ENCODE measurements around the gene GTPBP6. TPM values are rescaled to one million over a fixed set of nuclear protein-coding genes. Genes with fewer than 3 reads are reported as not detected.
A peak's percentile ranks its signal among the peaks of the same experiment; 100 is the strongest.
"Not testable (repeated sequence)": the region's sequence is repeated elsewhere in the genome, so short reads cannot be mapped to it uniquely, and the experiment has no call there.

The GTPBP6 gene
- total RNA-seq, 2 experiments from 2014 or later, result 68.0 to 68.3 TPM

DNA sequence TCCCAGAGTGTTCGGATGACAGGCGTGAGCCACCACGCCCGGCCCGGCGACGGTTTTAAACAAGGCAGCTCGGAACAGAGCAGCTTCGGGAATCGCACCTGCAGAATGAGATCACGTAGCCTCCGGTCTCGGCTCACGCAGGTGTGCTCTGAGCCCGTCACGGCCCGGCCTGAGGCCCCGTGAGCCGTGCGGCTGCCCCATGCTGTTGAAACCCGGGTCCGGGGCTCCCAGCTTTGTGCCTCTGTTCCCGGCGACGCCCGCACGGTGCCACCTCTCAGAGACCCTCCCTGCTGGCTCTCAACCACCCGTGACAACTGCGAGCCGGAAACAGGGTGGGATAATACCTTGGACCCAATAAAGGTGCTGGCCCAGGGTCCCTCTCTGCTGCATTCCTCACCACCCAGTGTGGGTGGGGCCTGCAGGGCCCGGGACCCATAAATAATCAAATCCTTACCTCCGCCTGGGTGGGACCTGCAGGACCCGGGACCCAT, 50.8 kb downstream of the GTPBP6 start:
- POLR2A ChIA-PET, result no interaction called here
- intact Hi-C loops (cut with micrococcal nuclease), result no loop called here
- no peaks in the 10 kb centered on the region for H3K27me3 Mint-ChIP-seq
- DNase-seq (no peak), ATAC-seq (no peak)
- TF ChIP-seq, protein P1, sequence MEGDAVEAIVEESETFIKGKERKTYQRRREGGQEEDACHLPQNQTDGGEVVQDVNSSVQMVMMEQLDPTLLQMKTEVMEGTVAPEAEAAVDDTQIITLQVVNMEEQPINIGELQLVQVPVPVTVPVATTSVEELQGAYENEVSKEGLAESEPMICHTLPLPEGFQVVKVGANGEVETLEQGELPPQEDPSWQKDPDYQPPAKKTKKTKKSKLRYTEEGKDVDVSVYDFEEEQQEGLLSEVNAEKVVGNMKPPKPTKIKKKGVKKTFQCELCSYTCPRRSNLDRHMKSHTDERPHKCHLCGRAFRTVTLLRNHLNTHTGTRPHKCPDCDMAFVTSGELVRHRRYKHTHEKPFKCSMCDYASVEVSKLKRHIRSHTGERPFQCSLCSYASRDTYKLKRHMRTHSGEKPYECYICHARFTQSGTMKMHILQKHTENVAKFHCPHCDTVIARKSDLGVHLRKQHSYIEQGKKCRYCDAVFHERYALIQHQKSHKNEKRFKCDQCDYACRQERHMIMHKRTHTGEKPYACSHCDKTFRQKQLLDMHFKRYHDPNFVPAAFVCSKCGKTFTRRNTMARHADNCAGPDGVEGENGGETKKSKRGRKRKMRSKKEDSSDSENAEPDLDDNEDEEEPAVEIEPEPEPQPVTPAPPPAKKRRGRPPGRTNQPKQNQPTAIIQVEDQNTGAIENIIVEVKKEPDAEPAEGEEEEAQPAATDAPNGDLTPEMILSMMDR (IDR thresholded peaks at IDR 0.05), result no peak
- H3K4me3 Mint-ChIP-seq, result no peak overlapping the region
- H3K4me1 Mint-ChIP-seq (ENCODE audit: low read depth), result no peaks in the 10 kb centered on the region
- no peaks in the 10 kb centered on the region for H3K36me3 Mint-ChIP-seq (ENCODE audit: low read depth)
- no peak overlapping the region for H3K27ac Mint-ChIP-seq
- H3K9me3 Mint-ChIP-seq, result no peaks in the 10 kb centered on the region
- CTCF ChIA-PET, result no interaction called here

DNA sequence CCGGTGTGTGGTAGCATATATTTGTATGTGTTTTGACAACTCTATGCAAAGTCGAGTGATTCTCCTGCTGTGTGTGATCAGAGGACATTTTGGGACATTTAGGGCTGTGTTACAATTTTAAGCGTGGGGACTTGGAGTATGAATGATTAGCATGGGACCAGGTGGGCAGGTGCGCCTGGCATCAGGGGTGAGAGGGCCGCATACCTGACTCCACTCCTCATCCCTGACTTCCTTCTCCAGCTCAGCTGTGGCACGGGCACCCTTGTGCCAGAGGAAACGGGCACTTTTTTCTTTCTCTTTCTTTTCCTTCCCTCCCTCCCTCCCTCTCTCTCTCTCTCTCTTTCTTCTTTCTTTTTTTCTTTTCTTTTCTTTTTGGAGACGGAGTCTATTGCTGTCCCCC, 53.1 kb downstream of the GTPBP6 start:
- no peaks in the 10 kb centered on the region for H3K4me1 Mint-ChIP-seq (ENCODE audit: low read depth)
- no peaks in the 10 kb centered on the region for H3K27me3 Mint-ChIP-seq
- no peak overlapping the region for H3K27ac Mint-ChIP-seq
- no peak for DNase-seq
- H3K9me3 Mint-ChIP-seq, result no peaks in the 10 kb centered on the region
- CTCF ChIA-PET, result no interaction called here
- ATAC-seq, result no peak
- POLR2A ChIA-PET, result no interaction called here
- TF ChIP-seq, protein P1 (IDR thresholded peaks at IDR 0.05), result no peak
- H3K4me3 Mint-ChIP-seq, result no peak overlapping the region
- H3K36me3 Mint-ChIP-seq (ENCODE audit: low read depth), result no peaks in the 10 kb centered on the region
- intact Hi-C loops (cut with micrococcal nuclease), result no loop called here

DNA sequence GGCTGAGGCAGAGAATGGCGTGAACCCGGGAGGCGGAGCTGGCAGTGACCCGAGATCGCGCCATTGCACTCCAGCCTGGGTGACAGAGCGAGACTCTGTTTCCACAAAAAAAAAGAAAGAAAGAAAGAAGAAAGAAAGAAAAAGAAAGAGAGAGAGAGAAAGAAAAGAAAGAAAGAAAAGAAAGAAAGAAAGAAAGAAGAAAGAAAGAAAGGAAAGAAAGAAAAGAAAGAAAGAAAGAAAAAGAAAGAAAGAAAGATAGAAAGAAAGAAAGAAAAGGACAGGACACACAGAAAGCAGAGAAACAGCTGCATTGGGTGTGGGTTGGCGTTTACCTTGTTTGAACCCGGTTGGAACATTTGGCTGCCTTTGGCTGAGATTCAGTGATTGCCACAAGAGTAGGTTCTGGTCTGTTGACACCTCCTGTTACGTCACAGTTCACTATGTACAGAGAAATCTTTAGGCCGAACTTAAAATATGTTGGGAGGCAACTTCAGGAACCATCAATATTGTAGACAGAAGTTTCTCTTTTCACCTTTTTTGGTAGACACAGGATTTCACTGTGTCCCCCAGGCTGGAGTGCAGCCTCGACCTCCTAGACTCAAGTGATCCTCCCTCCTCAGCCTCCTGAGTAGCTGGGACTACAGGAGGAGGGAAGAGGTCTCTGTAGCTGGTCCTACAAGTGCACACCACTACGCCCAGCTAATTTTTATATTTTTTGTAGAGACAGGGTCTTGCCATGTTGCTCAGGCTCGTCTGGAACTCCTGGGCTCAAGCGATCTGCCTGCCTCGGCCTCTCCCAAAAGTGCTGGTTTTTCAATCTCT, 53.8 kb downstream of the GTPBP6 start:
- ATAC-seq (no peak), DNase-seq (no peak)
- no peak overlapping the region for H3K4me3 Mint-ChIP-seq
- ChIA-PET CTCF (no interaction called here), POLR2A (no interaction called here)
- TF ChIP-seq, protein P1 (IDR thresholded peaks at IDR 0.05), result peak; percentile 38
- H3K27ac Mint-ChIP-seq, result no peak overlapping the region
- no peaks in the 10 kb centered on the region for H3K9me3 Mint-ChIP-seq
- H3K4me1 Mint-ChIP-seq (ENCODE audit: low read depth), result no peaks in the 10 kb centered on the region
- H3K36me3 Mint-ChIP-seq (ENCODE audit: low read depth), result no peaks in the 10 kb centered on the region
- intact Hi-C loops (cut with micrococcal nuclease), result no loop called here
- H3K27me3 Mint-ChIP-seq, result no peaks in the 10 kb centered on the region

DNA sequence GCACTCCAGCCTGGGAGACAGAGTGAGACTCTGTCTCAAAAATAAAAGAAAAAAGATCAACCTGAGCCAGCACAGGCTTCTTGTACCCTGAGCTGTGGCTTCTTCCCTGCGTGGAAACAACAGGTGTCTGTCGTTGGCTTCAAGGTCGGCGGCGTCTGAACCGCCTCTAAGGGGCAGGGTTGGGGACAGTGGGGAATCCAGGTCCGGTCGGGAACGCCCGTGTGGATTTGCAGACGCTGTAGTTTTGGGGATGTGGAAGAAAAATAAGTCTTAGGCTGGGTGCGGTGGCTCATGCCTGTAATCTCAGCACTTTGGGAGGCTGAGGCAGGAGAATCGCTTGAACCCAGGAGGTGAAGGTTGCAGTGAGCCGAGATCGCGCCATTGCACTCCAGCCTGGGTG, 54.6 kb downstream of the GTPBP6 start:
- H3K4me1 Mint-ChIP-seq (ENCODE audit: low read depth); H3K27me3 Mint-ChIP-seq; POLR2A ChIA-PET; H3K4me3 Mint-ChIP-seq; CTCF ChIA-PET; intact Hi-C loops (cut with micrococcal nuclease); H3K9me3 Mint-ChIP-seq; DNase-seq; H3K36me3 Mint-ChIP-seq (ENCODE audit: low read depth); H3K27ac Mint-ChIP-seq; ATAC-seq: not testable (repeated sequence)

DNA sequence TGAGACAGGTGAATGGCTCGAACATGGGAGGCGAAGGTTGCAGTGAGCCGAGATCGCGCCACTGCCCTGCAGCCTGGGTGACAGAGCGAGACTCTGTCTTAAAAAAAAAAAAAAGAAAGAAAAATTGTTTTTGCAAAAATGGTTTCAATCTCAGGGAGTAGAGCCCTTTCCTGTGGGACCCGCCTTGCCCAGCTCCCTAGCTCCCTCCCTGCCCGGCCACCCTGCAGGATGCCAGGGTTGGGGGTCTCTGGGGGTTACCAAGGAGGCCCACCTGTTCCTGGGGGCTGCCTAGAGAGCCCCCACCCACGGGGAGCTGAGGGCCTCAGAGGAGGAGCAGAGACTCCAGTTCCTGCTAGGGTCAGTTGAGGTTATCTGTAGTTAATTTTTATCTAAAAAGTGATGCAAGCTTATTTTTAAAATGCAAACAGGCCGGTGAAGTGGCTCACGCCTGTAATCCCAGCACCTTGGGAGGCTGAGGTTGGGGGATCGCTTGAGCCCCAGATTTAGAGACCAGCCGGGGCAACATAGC, 56.2 kb downstream of the GTPBP6 start:
- ATAC-seq (no peak), DNase-seq (no peak)
- ChIA-PET CTCF (no interaction called here), POLR2A (no interaction called here)
- TF ChIP-seq, protein P1 (IDR thresholded peaks at IDR 0.05), result no peak
- no peaks in the 10 kb centered on the region for H3K27me3 Mint-ChIP-seq
- intact Hi-C loops (cut with micrococcal nuclease), result no loop called here
- H3K4me1 Mint-ChIP-seq (ENCODE audit: low read depth), result no peaks in the 10 kb centered on the region
- no peak overlapping the region for H3K27ac Mint-ChIP-seq
- H3K4me3 Mint-ChIP-seq, result no peak overlapping the region
- no peaks in the 10 kb centered on the region for H3K36me3 Mint-ChIP-seq (ENCODE audit: low read depth)
- no peaks in the 10 kb centered on the region for H3K9me3 Mint-ChIP-seq
